Tibial artery (tissue), 4 donors: ENCODE results near the gene LRP1B.

Experiments
- DNase-seq, 2 donors: peaks; one replicate each; pipeline ENCODE4 v3.0.0-alpha.2; 2019
- H3K27ac ChIP-seq, 2 donors: fragments of 200-600 bp; sonication (generic) in 1 of 2; 1 replicate in 1 of 2; 2 replicates in 1 of 2; pipeline ENCODE4 v1.5.1; 2018 to 2019; ENCODE audit warnings: mild to moderate bottlenecking in 1 of 2
- H3K27me3 ChIP-seq, 2 donors: fragments of 200-600 bp; sonication (generic) in 1 of 2; one replicate each; pipeline versions ENCODE4 v1.5.1 to v1.6.0; 2016 to 2019
- H3K36me3 ChIP-seq, 3 donors: fragments of 200-600 bp; sonication (generic) in 2 of 3; one replicate each; pipeline ENCODE4 v1.5.1; 2016 to 2019; ENCODE audit warnings: mild to moderate bottlenecking in 2 of 3
- H3K4me1 ChIP-seq, 4 donors: fragments of 200-600 bp; sonication (generic) in 2 of 4; 1 replicate in 3 of 4; 2 replicates in 1 of 4; pipeline ENCODE4 v1.5.1; 2016 to 2019
- H3K4me3 ChIP-seq, 2 donors: fragments of 200-600 bp; sonication (generic) in 1 of 2; 1 replicate in 1 of 2; 2 replicates in 1 of 2; pipeline ENCODE4 v1.5.1; 2018 to 2019; ENCODE audit warnings: mild to moderate bottlenecking in 2 of 2
- H3K9me3 ChIP-seq, 3 donors: fragments of 200-600 bp; sonication (generic) in 1 of 3; one replicate each; pipeline ENCODE4 v1.5.1; 2016 to 2019
- CTCF ChIP-seq, 2 experiments: fragments of 200-600 bp in 1 of 2; fragments of 450-650 bp in 1 of 2; IDR thresholded peaks; one replicate each; pipeline ENCODE4 v1.5.1; 2017 to 2019; ENCODE audit warnings: antibody characterized with exemption in 2 of 2, mild to moderate bottlenecking in 1 of 2, moderate library complexity in 1 of 2
- intact Hi-C: fragments of 100-400 bp; cut with DNase I; formaldehyde crosslinking; loops from one replicate; pipeline ENCODE4 v1.15.0; 2023; ENCODE audit warnings: low total_unique reads

The LRP1B gene

GRCh38 chr2:140509765-140510164, 1621.1 kb downstream of the LRP1B start:
- H3K36me3 ChIP-seq: no peaks in the 10 kb centered on the region
- intact Hi-C loops: no loop called here
- no peaks in the 10 kb centered on the region for H3K9me3 ChIP-seq
- no peaks in the 10 kb centered on the region for H3K4me1 ChIP-seq
- no peaks in the 10 kb centered on the region for H3K27me3 ChIP-seq
- TF ChIP-seq CTCF (IDR thresholded peaks at IDR 0.05): no peak
- no peak overlapping the region for H3K4me3 ChIP-seq
- DNase-seq: no peak
- no peak overlapping the region for H3K27ac ChIP-seq

- Histone ChIP-seq H3K36me3 (no peaks in the 10 kb centered on the region), H3K27me3 (no peaks in the 10 kb centered on the region), H3K9me3 (no peaks in the 10 kb centered on the region), H3K4me1 (no peaks in the 10 kb centered on the region), H3K27ac (no peak overlapping the region), H3K4me3 (no peak overlapping the region)
- no peak for DNase-seq
- intact Hi-C loops: no loop called here
- TF ChIP-seq CTCF (IDR thresholded peaks at IDR 0.05): no peak
These were observed 1622.1 kb downstream of the LRP1B start for GRCh38 chr2:140508756-140509155.

GRCh38 chr2:140506606-140507005, 1624.2 kb downstream of the LRP1B start:
- Histone ChIP-seq H3K36me3 (no peaks in the 10 kb centered on the region), H3K4me1 (no peaks in the 10 kb centered on the region), H3K4me3 (no peak overlapping the region), H3K27me3 (no peaks in the 10 kb centered on the region), H3K27ac (no peak overlapping the region), H3K9me3 (no peaks in the 10 kb centered on the region)
- no peak for TF ChIP-seq CTCF (IDR thresholded peaks at IDR 0.05)
- no peak for DNase-seq
- intact Hi-C loops: no loop called here

- Histone ChIP-seq H3K27me3 (no peaks in the 10 kb centered on the region), H3K27ac (no peak overlapping the region), H3K9me3 (no peaks in the 10 kb centered on the region), H3K4me1 (no peaks in the 10 kb centered on the region), H3K36me3 (no peaks in the 10 kb centered on the region), H3K4me3 (no peak overlapping the region)
- no peak for TF ChIP-seq CTCF (IDR thresholded peaks at IDR 0.05)
- intact Hi-C loops: no loop called here
- no peak for DNase-seq
These were observed 1626.2 kb downstream of the LRP1B start for GRCh38 chr2:140504601-140505000.

- Histone ChIP-seq H3K27me3 (no peaks in the 10 kb centered on the region), H3K27ac (no peak overlapping the region), H3K4me1 (no peaks in the 10 kb centered on the region), H3K9me3 (no peaks in the 10 kb centered on the region), H3K36me3 (no peaks in the 10 kb centered on the region), H3K4me3 (no peak overlapping the region)
- no peak for DNase-seq
- intact Hi-C loops: no loop called here
- TF ChIP-seq CTCF (IDR thresholded peaks at IDR 0.05): no peak
These were observed 1627.7 kb downstream of the LRP1B start for GRCh38 chr2:140502951-140503630.

GRCh38 chr2:140498360-140498759, 1632.5 kb downstream of the LRP1B start:
- no peak overlapping the region for H3K27ac ChIP-seq
- no peaks in the 10 kb centered on the region for H3K36me3 ChIP-seq
- H3K4me3 ChIP-seq: no peak overlapping the region
- intact Hi-C loops: no loop called here
- H3K27me3 ChIP-seq: no peaks in the 10 kb centered on the region
- H3K4me1 ChIP-seq: no peaks in the 10 kb centered on the region
- no peak for TF ChIP-seq CTCF (IDR thresholded peaks at IDR 0.05)
- H3K9me3 ChIP-seq: no peaks in the 10 kb centered on the region
- DNase-seq: no peak
